A549 treated with CpdA at 1 μM for 4 hours (cell line): ENCODE measurements around the gene FIGLA. TPM values are rescaled to one million over a fixed set of nuclear protein-coding genes. Genes with fewer than 3 reads are reported as not detected.

Source experiments
- total RNA-seq: library from RNA; stranded (reverse); fragments of 200-300 nt; extraction: Qiagen RNA extraction; gene quantifications from 5 replicates; pipeline ENCODE4 v1.2.3, GENCODE V29; 2022; ENCODE audit warnings: low read depth

The FIGLA gene
- not detected in 5 replicates for total RNA-seq

GRCh38 chr2:70790136-70790828 lies at the start of gene FIGLA:
FIGLA (minus strand) TSS chr2:70790643; CDS start chr2:70790638, 5 bp downstream.

GRCh38 chr2:70835643-70836042 lies 45.2 kb upstream of the FIGLA start, which contains the start of gene CD207:
CD207 (minus strand) TSS chr2:70835816; CDS start chr2:70835776, 40 bp downstream.

GRCh38 chr2:70820499-70820898 lies 30.1 kb upstream of the FIGLA start, which contains the start of gene CLEC4F:
CLEC4F (minus strand) TSS chr2:70820599; CDS start chr2:70820523, 76 bp downstream.

GRCh38 chr2:70767699-70768589 lies 22.5 kb downstream of the FIGLA start, which contains the start of gene ADD2:
ADD2 (minus strand) TSS chr2:70768200; CDS start chr2:70706408, 61,792 bp downstream.

Other genes starting within 250 kb of the FIGLA start
- 6.2 to 8.2 TPM (median 7.0 TPM) in 5 replicates for gene TGFA, start 236.8 kb downstream of the FIGLA start, total RNA-seq
- gene ADD2, start 22.4 kb downstream of the FIGLA start, total RNA-seq: 17.7 to 27.3 TPM (median 22.9 TPM) in 5 replicates
- not detected in 5 replicates for gene CLEC4F, start 30.0 kb upstream of the FIGLA start, total RNA-seq
- not detected in 5 replicates for gene CD207, start 45.2 kb upstream of the FIGLA start, total RNA-seq
- gene VAX2, start 109.9 kb upstream of the FIGLA start, total RNA-seq: 3.8 to 5.6 TPM (median 4.9 TPM) in 5 replicates
- 1.5 to 2.5 TPM (median 2.4 TPM) in 4 of 5 replicates, not detected in the other for gene ATP6V1B1, start 145.3 kb upstream of the FIGLA start, total RNA-seq
- gene ANKRD53, start 188.0 kb upstream of the FIGLA start, total RNA-seq: 0.10 to 0.11 TPM in 2 of 5 replicates, not detected in the others
- gene TEX261, start 204.2 kb upstream of the FIGLA start, total RNA-seq: 73.8 to 86.9 TPM (median 84.3 TPM) in 5 replicates